Measurements from ENCODE around the gene FAM170A.

FAM170A gene, protein sequence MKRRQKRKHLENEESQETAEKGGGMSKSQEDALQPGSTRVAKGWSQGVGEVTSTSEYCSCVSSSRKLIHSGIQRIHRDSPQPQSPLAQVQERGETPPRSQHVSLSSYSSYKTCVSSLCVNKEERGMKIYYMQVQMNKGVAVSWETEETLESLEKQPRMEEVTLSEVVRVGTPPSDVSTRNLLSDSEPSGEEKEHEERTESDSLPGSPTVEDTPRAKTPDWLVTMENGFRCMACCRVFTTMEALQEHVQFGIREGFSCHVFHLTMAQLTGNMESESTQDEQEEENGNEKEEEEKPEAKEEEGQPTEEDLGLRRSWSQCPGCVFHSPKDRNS

GRCh38 chr5:119629339-119629738 is at the start of gene FAM170A:
TSS of gene FAM170A (plus strand) at chr5:119629558. CDS start at chr5:119629769, 211 bp downstream.
- no peak for DNase-seq (ENCODE audit: low read depth, low spot score)

DNA sequence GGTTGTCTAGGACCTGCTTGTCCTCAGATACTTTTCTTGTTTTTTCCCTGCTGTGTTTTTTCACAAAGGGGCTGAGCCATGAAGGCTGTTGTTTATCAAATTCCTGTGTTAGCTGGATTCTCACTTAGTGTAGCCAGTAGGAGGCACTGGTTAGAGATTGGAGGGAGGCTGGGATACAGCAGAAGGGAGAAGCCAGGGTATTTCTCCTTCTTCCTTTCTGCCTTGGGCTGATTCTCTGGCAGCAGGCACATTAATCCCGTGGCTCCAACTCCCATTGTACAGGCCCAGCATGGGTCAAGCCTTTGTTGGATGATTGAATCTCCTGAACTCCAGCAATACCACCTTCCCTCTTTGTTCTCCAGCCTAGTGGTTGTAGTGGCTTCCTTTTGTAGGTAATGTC is 46.4 kb upstream of the FAM170A start:
- peak; percentile 25 for DNase-seq (ENCODE audit: low read depth, low spot score)

- DNase-seq (ENCODE audit: low read depth, low spot score): no peak
Observed at GRCh38 chr5:119583684-119584083, 45.7 kb upstream of the FAM170A start.

- no peak for DNase-seq (ENCODE audit: low read depth, low spot score)
Observed at GRCh38 chr5:119596046-119596445, 33.3 kb upstream of the FAM170A start.

GRCh38 chr5:119597728-119598298 is 31.5 kb upstream of the FAM170A start:
- no peak for DNase-seq (ENCODE audit: low read depth, low spot score)

- DNase-seq (ENCODE audit: low read depth, low spot score): no peak
Observed at GRCh38 chr5:119613937-119614336, 15.4 kb upstream of the FAM170A start.

DNA sequence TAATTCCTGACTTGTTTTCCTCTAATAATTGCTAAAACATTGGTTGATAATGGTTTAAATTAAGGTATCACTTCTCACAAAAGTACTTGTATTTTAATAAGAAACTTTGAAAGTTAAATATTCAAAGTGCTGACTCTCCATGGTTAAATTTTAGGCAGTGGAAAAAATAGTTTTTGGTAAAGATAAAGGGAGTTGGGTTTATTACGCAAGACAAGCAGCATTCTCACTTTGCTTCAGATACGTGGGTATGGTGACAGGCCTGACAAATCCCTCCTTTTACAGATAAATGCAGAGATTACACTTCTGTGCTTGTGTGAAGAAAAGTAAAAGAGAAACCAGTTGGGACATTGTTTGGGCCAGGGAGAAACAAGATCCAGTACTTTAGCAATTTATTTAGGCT is 14.5 kb upstream of the FAM170A start:
- no peak for DNase-seq (ENCODE audit: low read depth, low spot score)

DNA sequence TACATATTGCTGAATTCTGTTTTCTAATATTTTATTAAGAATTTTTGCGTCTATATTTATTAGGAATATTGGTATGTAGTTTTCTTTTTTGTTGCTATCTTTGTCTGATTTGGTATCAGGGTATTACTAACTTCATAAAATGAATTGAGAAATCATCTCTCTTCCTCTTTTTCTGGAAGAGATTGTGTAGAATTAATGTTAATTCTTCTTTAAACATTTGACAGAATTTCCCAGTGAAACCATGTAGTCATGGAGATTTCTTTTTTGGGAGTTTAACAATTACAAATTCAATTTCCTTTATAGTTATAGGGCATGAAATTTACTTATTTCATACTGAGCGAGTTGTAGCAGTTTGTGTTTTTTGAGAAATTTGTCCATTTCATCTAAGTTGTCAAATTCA is 3.3 kb upstream of the FAM170A start:
- DNase-seq (ENCODE audit: low read depth, low spot score): no peak

DNA sequence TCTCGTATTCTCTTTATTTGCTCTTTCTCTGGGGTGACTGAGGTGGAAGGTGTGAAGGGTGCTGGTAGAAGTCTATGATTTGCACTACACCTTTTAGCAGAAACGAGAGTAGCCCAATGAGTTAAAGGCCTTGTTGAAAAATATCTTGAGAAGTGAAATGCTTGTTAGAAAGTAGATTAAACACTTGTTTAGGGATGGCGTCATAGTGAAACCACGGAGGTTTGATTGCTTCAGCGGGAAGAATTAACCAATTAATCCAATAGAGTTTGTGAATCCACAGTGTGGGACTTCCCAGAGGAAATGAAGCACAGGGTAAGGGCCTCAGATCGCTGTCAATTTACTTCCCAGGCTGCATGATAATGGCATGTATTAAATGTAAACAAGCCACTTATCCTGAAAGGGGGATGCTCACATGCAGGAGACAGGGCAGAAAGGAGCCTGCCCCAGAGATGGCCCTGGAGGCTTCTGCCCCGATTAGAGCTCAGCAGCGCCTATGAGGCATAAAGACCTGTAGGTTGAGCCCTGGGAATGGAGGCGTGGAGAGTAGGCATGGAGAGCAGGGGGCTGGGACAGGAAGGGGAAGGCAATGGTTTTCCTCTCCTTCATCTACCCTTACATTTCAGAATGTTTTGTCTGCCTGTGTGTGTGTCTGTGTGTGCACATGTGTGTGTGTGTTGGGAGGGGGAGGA is 1.5 kb downstream of the FAM170A start:
- no peak for DNase-seq (ENCODE audit: low read depth, low spot score)

GRCh38 chr5:119631660-119632059 is 2.3 kb downstream of the FAM170A start:
- DNase-seq (ENCODE audit: low read depth, low spot score): no peak

- no peak for DNase-seq (ENCODE audit: low read depth, low spot score)
Observed at GRCh38 chr5:119651486-119651885, 22.1 kb downstream of the FAM170A start.

DNA sequence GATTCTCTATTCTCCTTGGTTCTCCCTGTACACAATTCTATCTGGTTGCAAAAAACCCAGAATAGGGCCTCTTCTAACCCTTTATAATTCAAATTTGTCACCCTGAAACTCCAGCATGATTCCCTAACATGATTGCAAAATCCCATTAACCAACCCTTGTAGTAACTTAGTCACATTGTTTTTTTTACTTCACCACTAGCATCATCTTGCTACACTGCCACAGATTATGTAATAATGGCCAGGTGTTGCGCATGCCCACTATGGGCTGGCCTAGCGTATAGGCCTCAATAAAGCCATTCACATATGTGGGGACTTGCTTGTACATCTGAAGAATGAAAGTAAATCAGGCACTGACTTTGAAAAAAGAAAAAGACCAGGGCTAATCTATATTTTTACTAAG is 25.7 kb downstream of the FAM170A start:
- DNase-seq (ENCODE audit: low read depth, low spot score): no peak

DNA sequence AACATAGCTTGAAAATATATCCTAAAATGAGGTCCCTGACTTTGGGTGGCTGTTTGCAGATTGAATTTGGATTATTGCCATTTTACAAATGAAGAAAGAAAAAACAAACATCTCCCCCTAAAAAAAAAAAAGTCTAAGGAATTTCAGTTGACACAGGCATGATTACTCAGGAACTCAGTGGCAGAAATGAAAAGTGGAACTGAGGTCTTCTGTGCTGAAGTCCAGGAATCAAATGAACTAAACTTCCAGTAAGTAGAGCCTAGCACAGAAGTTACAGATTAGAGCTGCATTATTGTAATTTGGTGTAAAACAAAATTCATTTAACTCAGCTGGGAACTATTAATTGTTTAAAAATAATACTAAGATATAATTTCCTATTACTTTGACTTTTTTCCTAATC is 26.7 kb downstream of the FAM170A start:
- DNase-seq (ENCODE audit: low read depth, low spot score): no peak

GRCh38 chr5:119666542-119666941 is 37.2 kb downstream of the FAM170A start:
- DNase-seq (ENCODE audit: low read depth, low spot score): no peak

- DNase-seq (ENCODE audit: low read depth, low spot score): no peak
Observed at GRCh38 chr5:119678351-119679028, 49.1 kb downstream of the FAM170A start.

DNA sequence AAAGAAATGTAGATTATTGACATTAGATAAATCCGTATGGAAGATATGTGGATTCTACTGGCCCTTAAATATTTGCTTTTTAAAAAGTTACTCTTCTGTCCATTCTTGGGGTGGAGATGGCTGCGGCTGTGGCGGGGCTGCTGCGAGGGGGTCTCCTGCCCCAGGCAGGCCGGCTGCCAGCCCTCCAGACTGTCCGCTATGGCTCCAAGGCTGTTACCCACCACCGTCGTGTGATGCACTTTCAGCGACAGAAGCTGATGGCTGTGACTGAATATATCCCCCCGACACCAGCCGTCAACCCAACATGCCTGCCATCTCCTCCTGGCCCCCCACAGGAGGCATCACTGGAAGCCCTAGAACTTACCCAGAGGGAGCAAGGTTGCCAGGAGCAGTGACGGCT is 50.7 kb downstream of the FAM170A start:
- DNase-seq (ENCODE audit: low read depth, low spot score): no peak

GRCh38 chr5:119681734-119682133 is 52.4 kb downstream of the FAM170A start:
- DNase-seq (ENCODE audit: low read depth, low spot score): no peak

DNA sequence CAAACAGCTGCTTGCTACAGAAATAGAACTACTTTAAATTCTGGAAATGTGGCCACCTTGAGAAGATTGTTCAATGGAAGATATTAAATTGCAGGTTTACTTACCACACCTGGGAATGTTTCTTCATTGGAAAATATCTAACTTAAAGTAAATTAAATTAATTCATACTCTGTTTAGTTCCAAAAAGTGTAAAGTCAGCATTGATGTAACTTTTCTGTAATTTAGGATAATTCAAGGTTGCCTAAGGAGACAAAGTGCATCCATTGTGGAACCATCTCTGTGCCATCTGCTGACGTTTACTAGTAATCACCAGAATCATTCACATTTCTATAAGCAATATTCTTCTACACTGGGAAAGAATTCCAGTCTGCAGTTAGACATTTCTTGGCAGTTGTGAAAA is 53.0 kb downstream of the FAM170A start:
- DNase-seq (ENCODE audit: low read depth, low spot score): no peak

Measured in iPS DF 19.7 (cell line).